Inflammatory macrophage (primary cell): Measurements from ENCODE around the gene KIF22.
A peak's percentile ranks its signal among the peaks of the same experiment; 100 is the strongest.

Experiments
- DNase-seq, 2 donors: peaks; one replicate each; pipeline ENCODE4 v3.0.0-alpha.2; 2020 to 2022

Gene KIF22

DNA sequence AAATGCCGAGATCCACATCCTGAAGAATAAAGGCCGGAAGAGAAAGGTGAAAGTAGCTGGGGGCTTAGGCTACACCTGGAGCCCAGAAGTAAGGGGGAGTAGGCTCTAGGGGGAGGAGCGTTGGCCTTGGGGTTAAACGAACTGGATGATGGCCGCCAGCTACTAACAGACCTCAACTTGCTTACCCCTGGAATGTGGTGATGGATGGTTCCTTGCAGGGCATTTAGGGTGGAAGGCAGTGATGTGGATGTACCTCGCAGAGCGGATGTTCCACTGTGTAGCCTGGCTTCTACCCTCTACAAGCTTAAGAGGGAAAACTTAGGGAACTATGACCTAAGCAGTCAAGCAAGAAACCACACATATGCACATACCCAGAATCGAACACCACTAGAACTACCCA lies 13.5 kb downstream of the KIF22 start:
- no peak for DNase-seq

DNA sequence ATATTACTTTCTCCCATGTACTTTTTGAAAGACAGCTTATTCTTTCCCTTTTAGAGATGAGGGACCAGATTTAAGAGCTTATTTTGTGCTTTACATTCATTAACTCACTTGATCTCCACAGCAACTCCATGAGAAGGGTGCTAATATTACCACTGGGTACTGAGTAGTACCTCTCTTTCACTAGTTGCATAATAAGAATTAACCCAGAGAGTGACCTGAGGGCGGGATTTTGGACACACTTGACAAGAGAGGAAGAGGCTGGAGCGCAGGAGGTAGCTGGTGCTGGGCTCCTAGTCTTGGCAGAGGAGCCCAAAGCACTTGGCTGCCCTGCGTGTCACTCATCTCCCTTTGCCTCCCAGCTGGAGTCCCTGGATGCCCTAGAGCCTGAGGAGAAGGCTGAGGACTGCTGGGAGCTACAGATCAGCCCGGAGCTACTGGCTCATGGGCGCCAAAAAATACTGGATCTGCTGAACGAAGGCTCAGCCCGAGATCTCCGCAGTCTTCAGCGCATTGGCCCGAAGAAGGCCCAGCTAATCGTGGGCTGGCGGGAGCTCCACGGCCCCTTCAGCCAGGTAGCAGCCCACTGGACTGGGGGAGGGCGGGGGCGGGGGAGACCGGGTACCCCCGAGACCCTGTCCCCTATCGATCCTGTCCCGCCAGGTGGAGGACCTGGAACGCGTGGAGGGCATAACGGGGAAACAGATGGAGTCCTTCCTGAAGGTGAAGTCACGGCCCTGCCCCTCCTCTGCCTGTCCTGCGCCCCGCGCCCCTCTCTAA lies 14.1 kb downstream of the KIF22 start:
- DNase-seq: peak; percentile 69 to 71

GRCh38 chr16:29805232-29806098 lies 14.9 kb downstream of the KIF22 start:
- DNase-seq: peak; percentile 98 to 99

- DNase-seq: peak; percentile 56 to 71
Observed at GRCh38 chr16:29806099-29806579, 15.6 kb downstream of the KIF22 start, which contains the start of gene MAZ. TSS of gene MAZ (plus strand) at chr16:29806529. CDS start at chr16:29806702, 173 bp downstream.

DNA sequence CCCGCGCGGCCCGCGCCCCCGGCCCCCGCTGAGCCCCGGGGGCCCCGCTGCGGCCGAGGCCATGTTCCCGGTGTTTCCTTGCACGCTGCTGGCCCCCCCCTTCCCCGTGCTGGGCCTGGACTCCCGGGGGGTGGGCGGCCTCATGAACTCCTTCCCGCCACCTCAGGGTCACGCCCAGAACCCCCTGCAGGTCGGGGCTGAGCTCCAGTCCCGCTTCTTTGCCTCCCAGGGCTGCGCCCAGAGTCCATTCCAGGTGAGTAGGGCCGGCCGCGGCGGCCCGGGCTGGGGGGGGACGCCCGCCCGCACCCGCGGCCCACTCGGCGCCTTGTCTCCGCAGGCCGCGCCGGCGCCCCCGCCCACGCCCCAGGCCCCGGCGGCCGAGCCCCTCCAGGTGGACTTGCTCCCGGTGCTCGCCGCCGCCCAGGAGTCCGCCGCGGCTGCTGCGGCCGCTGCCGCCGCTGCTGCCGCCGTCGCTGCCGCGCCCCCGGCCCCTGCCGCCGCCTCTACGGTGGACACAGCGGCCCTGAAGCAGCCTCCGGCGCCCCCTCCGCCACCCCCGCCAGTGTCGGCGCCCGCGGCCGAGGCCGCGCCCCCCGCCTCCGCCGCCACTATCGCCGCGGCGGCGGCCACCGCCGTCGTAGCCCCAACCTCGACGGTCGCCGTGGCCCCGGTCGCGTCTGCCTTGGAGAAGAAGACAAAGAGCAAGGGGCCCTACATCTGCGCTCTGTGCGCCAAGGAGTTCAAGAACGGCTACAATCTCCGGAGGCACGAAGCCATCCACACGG lies 16.3 kb downstream of the KIF22 start:
- DNase-seq: peak in 1 of 2 donors; percentile 40

GRCh38 chr16:29807426-29808218 lies 17.1 kb downstream of the KIF22 start:
- DNase-seq: peak; percentile 94

- DNase-seq: no peak
Observed at GRCh38 chr16:29808219-29808900, 17.8 kb downstream of the KIF22 start.

DNA sequence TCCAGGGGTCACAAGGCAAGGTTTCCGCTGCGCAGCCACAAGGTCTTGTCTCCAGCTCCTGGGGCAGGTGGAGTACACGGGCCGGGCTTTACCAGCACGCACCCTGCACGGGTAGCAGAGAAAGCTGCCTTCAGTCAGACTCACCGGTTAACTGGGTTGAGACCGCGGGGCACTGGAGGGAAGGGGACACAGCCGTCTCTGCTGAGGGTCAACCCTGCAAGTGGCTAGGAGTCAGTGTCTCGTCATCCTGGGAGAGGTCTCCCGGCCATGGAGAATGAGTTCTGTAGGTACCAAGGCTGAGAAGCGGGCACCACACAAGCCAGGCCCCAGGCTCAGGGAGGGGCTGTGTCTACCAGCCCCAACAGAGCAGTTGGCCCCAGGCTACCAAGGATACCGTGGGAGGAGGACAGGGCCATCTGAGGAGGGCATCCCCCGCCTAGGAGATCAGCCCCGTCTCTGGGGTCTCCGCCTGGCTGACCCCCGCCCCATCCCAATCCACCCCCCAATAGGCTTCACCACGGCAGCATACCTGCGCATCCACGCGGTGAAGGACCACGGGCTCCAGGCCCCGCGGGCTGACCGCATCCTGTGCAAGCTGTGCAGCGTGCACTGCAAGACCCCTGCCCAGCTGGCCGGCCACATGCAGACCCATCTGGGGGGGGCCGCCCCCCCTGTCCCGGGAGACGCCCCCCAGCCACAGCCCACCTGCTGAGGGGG lies 18.6 kb downstream of the KIF22 start:
- DNase-seq: no peak

DNA sequence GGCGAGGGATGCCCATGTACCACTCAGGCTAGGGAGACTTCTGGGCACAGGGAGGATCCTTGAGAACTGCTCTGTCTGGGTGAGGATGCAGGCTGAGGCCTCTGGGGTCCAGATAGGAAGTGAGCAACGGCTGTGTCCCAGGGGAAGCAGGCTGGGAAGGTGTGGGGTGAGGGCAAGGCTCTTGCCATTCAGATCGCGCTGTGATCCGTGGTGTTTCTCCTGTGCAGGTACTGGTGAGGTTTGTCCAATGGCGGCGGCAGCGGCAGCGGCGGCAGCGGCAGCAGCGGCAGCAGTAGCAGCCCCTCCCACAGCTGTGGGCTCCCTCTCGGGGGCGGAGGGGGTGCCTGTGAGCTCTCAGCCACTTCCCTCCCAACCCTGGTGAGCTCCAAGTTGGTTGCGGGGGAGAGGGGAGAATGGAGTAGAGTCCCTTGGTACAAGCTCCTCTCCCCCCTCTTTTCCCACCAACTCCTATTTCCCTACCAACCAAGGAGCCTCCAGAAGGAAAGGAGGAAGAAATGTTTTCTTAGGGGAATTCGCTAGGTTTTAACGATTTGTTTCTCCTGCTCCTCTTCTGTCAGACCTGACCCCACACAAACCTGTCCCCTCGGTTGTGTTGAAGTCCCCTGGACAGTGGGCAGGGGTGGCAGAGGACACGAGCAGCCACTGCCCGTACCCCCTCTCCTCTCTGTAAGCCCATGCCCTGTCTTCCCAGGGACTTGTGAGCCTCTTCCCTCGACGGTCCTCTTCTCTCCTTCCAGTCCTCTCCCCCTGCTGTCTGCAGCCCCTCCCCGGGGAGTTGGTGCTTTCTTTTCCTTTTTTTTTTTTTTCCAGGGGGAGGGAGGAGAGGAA lies 19.5 kb downstream of the KIF22 start:
- DNase-seq: no peak

DNA sequence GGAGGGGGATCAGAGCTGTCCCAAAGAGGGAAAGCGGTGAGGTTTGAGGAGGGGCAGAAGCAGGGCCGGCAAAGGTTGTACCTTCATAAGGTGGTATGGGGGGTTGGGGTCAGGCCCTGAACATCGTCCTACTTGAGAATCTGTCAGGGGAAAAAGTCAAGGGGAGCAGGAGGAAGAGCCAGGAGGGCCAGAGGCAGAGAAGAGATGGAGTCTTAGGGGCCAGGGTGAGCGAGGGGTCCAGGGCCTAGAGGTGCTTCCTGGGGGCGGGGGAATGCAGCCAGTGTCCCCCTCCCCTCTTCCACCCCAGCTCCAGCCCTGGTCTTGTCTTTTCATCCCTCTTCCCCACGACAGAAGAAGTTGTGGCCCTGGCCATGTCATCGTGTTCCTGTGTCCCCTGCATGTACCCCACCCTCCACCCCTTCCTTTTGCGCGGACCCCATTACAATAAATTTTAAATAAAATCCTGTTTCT lies 20.2 kb downstream of the KIF22 start:
- DNase-seq: no peak

GRCh38 chr16:29811170-29811895 lies 20.8 kb downstream of the KIF22 start:
- peak; percentile 83 to 92 for DNase-seq

DNA sequence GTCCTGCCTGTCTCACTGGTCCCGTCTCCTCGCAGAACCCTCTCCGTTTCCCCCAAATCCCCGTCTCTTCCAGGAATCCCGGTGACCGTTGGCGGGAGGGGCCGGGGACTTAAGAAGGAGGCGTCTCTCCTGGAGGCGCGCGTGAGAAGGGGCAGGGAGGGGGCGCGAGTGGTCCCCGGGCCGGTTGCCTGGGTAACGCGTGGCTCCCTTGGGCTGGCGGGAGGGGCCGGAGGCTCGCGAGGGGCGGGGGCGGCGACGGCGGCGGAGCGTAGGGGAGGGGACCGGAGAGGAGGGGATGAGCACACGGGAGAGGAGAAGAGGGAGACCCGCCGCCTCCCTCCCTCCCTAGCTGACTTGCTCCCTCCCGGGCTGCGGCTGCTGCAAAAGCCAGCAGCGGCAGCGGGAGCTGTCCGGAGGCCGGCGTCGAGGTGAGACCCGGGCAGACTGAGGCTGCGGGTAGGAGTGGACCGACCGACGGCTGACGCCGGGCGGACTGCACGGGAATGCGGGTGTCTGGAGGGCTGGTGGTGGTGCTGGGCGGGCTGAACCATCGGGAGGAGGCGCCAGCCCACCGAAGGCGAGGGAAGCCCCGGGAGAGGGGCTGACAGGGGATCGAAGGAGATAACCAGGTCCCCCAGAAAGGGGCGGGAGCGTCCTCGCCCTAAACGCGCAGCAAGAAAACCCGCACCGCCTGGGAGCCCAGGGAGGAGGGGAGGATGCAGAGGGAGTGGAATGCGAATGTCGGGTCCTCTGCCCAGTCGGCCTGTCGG lies 21.5 kb downstream of the KIF22 start, which contains the start of gene PRRT2:
Gene PRRT2 (plus strand): TSS at position 298 of the 770 bp plus-strand sequence. CDS start 862 bp downstream, outside the sequence.
- DNase-seq: peak in 1 of 2 donors; percentile 30

- DNase-seq: no peak
Observed at GRCh38 chr16:29812754-29813643, 22.4 kb downstream of the KIF22 start.

DNA sequence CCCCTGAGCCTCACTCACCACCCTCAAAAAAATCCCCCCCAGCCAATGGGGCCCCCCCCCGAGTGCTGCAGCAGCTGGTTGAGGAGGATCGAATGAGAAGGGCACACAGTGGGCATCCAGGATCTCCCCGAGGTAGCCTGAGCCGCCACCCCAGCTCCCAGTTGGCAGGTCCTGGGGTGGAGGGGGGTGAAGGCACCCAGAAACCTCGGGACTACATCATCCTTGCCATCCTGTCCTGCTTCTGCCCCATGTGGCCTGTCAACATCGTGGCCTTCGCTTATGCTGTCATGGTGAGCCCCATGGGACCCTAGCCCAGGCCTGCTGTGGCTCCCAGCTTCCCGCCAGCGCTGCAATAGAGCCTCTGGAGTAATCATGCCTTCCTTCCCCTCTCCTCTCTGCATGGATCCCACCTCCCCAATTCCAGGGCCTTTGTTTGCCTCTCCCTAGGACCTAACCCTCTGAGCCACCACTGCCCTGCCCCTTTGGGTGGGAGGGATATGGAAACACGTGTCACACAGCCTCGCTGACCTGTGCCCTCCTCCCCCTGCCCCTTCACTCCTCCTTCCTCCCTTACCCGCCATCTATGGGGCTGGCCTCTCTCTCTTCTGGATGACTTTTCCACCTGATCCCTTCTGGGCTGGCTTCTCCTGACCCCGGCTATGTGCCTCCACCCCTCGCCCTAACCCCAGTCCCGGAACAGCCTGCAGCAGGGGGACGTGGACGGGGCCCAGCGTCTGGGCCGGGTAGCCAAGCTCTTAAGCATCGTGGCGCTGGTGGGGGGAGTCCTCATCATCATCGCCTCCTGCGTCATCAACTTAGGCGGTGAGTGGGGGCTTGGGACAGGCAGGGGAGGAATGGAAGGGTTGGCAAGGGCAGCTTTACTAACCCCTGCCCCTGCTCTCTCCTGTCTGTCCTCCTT lies 23.4 kb downstream of the KIF22 start:
- no peak for DNase-seq

- no peak for DNase-seq
Observed at GRCh38 chr16:29814592-29814991, 24.0 kb downstream of the KIF22 start.
